Measurements from ENCODE around the gene TRAPPC2.
"Not testable (repeated sequence)": the region's sequence is repeated elsewhere in the genome, so short reads cannot be mapped to it uniquely, and the experiment has no call there.

Gene TRAPPC2

GRCh38 chrX:13684361-13684760 lies 50.1 kb downstream of the TRAPPC2 start:
- TF ChIP-seq, protein P1, sequence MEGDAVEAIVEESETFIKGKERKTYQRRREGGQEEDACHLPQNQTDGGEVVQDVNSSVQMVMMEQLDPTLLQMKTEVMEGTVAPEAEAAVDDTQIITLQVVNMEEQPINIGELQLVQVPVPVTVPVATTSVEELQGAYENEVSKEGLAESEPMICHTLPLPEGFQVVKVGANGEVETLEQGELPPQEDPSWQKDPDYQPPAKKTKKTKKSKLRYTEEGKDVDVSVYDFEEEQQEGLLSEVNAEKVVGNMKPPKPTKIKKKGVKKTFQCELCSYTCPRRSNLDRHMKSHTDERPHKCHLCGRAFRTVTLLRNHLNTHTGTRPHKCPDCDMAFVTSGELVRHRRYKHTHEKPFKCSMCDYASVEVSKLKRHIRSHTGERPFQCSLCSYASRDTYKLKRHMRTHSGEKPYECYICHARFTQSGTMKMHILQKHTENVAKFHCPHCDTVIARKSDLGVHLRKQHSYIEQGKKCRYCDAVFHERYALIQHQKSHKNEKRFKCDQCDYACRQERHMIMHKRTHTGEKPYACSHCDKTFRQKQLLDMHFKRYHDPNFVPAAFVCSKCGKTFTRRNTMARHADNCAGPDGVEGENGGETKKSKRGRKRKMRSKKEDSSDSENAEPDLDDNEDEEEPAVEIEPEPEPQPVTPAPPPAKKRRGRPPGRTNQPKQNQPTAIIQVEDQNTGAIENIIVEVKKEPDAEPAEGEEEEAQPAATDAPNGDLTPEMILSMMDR (IDR thresholded peaks at IDR 0.05; ENCODE audit: low read depth, low read length, missing control alignments): no peak
- no peak for DNase-seq (ENCODE audit: extremely low read depth, low read depth)
- H3K4me3 ChIP-seq (replicated peaks; ENCODE audit: low read depth, low read length): no peak overlapping the region

GRCh38 chrX:13681595-13681994 lies 52.8 kb downstream of the TRAPPC2 start:
- TF ChIP-seq, protein P1 (IDR thresholded peaks at IDR 0.05; ENCODE audit: low read depth, low read length, missing control alignments): no peak

DNA sequence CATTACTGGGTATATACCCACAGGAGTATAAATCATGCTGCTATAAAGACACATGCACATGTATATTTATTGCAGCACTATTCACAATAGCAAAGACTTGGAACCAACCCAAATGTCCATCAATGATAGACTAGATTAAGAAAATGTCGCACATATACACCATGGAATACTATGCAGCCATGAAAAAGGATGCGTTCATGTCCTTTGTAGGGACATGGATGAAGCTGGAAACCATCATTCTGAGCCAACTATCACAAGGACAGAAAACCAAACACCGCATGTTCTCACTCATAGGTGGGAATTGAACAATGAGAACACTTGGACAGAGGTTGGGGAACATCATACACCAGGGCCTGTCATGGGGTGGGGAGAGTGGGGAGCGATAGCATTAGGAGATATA lies 54.7 kb downstream of the TRAPPC2 start:
- H3K4me3 ChIP-seq (replicated peaks; ENCODE audit: low read depth, low read length); DNase-seq (ENCODE audit: extremely low read depth, low read depth): not testable (repeated sequence)

More at GRCh38 chrX:13681595-13681994, 52.8 kb downstream of the TRAPPC2 start:
- DNase-seq (ENCODE audit: extremely low read depth, low read depth): no peak
- no peak overlapping the region for H3K4me3 ChIP-seq (replicated peaks; ENCODE audit: low read depth, low read length)

DNA sequence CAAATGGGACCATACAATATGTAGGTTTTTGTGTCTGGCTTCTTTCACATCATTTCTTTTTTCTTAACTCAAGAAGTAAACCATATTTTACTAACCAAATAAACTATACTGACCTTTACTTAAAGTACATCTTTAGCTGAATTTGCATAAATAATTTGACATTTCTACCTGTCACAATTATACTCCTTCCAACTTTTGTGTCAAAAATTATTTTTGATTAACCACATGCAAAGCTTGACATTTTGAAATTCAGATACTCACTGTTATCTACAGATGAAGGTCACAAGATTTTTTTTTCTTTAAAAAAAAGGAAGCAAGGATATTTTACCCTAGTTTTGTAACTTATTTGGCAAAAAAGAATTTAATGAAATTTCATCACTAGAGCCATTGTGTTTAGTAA lies 57.5 kb downstream of the TRAPPC2 start:
- TF ChIP-seq, protein P1 (IDR thresholded peaks at IDR 0.05; ENCODE audit: low read depth, low read length, missing control alignments): no peak
- no peak for DNase-seq (ENCODE audit: extremely low read depth, low read depth)
- H3K4me3 ChIP-seq (replicated peaks; ENCODE audit: low read depth, low read length): no peak overlapping the region

DNA sequence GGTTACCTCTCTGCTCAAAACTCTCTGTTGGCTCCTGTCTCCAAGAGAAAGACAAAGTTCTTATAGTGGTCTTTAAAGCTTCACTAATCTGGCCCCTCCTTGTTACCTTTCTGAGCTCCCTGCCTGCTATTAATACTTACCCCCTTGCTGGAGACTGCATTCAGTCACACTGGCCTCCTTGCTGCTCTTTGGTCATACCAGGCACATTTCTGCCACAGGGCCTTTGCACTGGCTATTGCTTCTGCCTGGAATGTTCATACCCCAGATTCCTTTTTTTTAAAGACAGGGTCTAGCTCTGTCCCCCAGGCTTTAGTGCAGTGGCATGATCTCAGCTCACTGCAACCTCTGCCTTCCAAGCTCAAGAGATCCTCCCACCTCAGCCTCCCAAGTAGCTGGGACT lies 61.4 kb downstream of the TRAPPC2 start:
- H3K4me3 ChIP-seq (replicated peaks; ENCODE audit: low read depth, low read length): no peak overlapping the region
- DNase-seq (ENCODE audit: extremely low read depth, low read depth): no peak
- TF ChIP-seq, protein P1 (IDR thresholded peaks at IDR 0.05; ENCODE audit: low read depth, low read length, missing control alignments): no peak

- H3K4me3 ChIP-seq (replicated peaks; ENCODE audit: low read depth, low read length): no peak overlapping the region
- TF ChIP-seq, protein P1 (IDR thresholded peaks at IDR 0.05; ENCODE audit: low read depth, low read length, missing control alignments): no peak
- DNase-seq (ENCODE audit: extremely low read depth, low read depth): no peak
These were observed 64.2 kb downstream of the TRAPPC2 start for GRCh38 chrX:13670197-13670596.

DNA sequence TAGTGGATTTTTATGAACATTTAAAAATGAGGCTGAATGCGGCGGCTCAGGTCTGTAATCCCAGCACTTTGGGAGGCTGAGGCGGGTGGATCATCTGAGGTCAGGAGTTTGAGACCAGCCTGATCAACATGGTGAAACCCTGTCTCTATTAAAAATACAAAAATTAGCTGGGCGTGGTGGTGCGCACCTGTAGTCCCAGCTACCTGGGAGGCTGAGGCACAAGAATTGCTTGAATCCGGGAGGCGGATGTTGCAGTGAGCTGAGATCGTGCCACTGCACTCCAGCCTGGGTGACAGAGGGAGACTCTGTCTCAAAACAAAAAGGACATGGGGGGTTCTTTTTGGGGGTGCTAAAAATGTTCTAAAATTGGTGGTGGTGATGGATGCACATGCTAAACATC lies 64.7 kb downstream of the TRAPPC2 start:
- not testable (repeated sequence) for DNase-seq (ENCODE audit: extremely low read depth, low read depth); H3K4me3 ChIP-seq (replicated peaks; ENCODE audit: low read depth, low read length)

DNA sequence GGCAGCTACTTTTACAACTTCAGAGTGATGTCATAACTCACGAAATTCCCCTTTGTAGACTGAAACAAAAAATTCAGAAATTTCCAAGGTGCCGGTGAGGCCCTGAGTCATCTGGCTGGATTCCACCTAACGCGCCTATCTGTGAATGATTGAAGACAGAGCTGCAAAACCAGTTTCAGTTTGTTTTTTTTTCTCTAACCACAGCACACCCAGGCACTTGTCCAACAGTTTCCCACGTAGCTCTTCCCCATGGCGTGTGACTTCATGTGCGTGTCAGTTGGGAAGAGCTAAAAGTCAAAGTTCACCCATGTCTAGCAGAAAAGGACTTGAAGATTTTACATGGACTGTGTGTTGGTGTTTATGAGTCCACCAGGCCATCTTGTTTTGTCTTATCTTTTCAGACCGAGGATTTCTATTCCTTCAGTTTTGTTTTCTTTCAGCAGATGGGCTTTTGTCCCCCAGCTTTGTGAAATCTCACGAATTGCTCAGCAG lies 65.1 kb downstream of the TRAPPC2 start:
- peak; percentile 80 for DNase-seq (ENCODE audit: extremely low read depth, low read depth)
- H3K4me3 ChIP-seq (replicated peaks; ENCODE audit: low read depth, low read length): no peak overlapping the region
- TF ChIP-seq, protein P1 (IDR thresholded peaks at IDR 0.05; ENCODE audit: low read depth, low read length, missing control alignments): no peak

Data from HFF-Myc (cell line).